ENCODE measurements around the gene CALY.

Gene CALY

GRCh38 chr10:133299738-133300137 lies 37.0 kb downstream of the CALY start:
- Histone ChIP-seq H3K4me3 (ENCODE audit: low read depth, low read length) (no peak overlapping the region), H3K9me3 (ENCODE audit: control insufficient read depth, insufficient read depth, low read length) (no peaks in the 10 kb centered on the region), H3K27me3 (ENCODE audit: control insufficient read depth, insufficient read depth, low read length) (no peaks in the 10 kb centered on the region), H3K4me1 (ENCODE audit: control insufficient read depth, insufficient read depth, low read length) (no peaks in the 10 kb centered on the region), H3K36me3 (ENCODE audit: control insufficient read depth, insufficient read depth, low read length) (peaks cover 32% of the 10 kb centered on the region), H3K9ac (ENCODE audit: low read depth, low read length) (no peak overlapping the region)

- Histone ChIP-seq H3K36me3 (ENCODE audit: control insufficient read depth, insufficient read depth, low read length) (peaks cover 34% of the 10 kb centered on the region), H3K9me3 (ENCODE audit: control insufficient read depth, insufficient read depth, low read length) (no peaks in the 10 kb centered on the region), H3K27me3 (ENCODE audit: control insufficient read depth, insufficient read depth, low read length) (no peaks in the 10 kb centered on the region), H3K9ac (ENCODE audit: low read depth, low read length) (no peak overlapping the region), H3K4me1 (ENCODE audit: control insufficient read depth, insufficient read depth, low read length) (no peaks in the 10 kb centered on the region), H3K4me3 (ENCODE audit: low read depth, low read length) (no peak overlapping the region)
Measured at GRCh38 chr10:133299224-133299623, 37.5 kb downstream of the CALY start.

- Histone ChIP-seq H3K9me3 (ENCODE audit: control insufficient read depth, insufficient read depth, low read length) (no peaks in the 10 kb centered on the region), H3K4me3 (ENCODE audit: low read depth, low read length) (no peak overlapping the region), H3K27me3 (ENCODE audit: control insufficient read depth, insufficient read depth, low read length) (no peaks in the 10 kb centered on the region), H3K36me3 (ENCODE audit: control insufficient read depth, insufficient read depth, low read length) (peaks cover 40% of the 10 kb centered on the region), H3K4me1 (ENCODE audit: control insufficient read depth, insufficient read depth, low read length) (no peaks in the 10 kb centered on the region), H3K9ac (ENCODE audit: low read depth, low read length) (no peak overlapping the region)
Measured at GRCh38 chr10:133298466-133298865, 38.2 kb downstream of the CALY start.

- Histone ChIP-seq H3K4me1 (ENCODE audit: control insufficient read depth, insufficient read depth, low read length) (no peaks in the 10 kb centered on the region), H3K9ac (ENCODE audit: low read depth, low read length) (no peak overlapping the region), H3K36me3 (ENCODE audit: control insufficient read depth, insufficient read depth, low read length) (peaks cover 49% of the 10 kb centered on the region), H3K4me3 (ENCODE audit: low read depth, low read length) (no peak overlapping the region), H3K9me3 (ENCODE audit: control insufficient read depth, insufficient read depth, low read length) (no peaks in the 10 kb centered on the region), H3K27me3 (ENCODE audit: control insufficient read depth, insufficient read depth, low read length) (no peaks in the 10 kb centered on the region)
Measured at GRCh38 chr10:133297504-133297903, 39.2 kb downstream of the CALY start.

GRCh38 chr10:133295426-133296320 lies 41.0 kb downstream of the CALY start:
- Histone ChIP-seq H3K9me3 (ENCODE audit: control insufficient read depth, insufficient read depth, low read length) (no peaks in the 10 kb centered on the region), H3K4me3 (ENCODE audit: low read depth, low read length) (no peak overlapping the region), H3K27me3 (ENCODE audit: control insufficient read depth, insufficient read depth, low read length) (no peaks in the 10 kb centered on the region), H3K9ac (ENCODE audit: low read depth, low read length) (no peak overlapping the region), H3K36me3 (ENCODE audit: control insufficient read depth, insufficient read depth, low read length) (peaks cover 50% of the 10 kb centered on the region), H3K4me1 (ENCODE audit: control insufficient read depth, insufficient read depth, low read length) (no peaks in the 10 kb centered on the region)

GRCh38 chr10:133294189-133294588 lies 42.5 kb downstream of the CALY start:
- Histone ChIP-seq H3K4me3 (ENCODE audit: low read depth, low read length) (no peak overlapping the region), H3K9ac (ENCODE audit: low read depth, low read length) (no peak overlapping the region), H3K36me3 (ENCODE audit: control insufficient read depth, insufficient read depth, low read length) (peaks cover 47% of the 10 kb centered on the region), H3K4me1 (ENCODE audit: control insufficient read depth, insufficient read depth, low read length) (no peaks in the 10 kb centered on the region), H3K27me3 (ENCODE audit: control insufficient read depth, insufficient read depth, low read length) (no peaks in the 10 kb centered on the region), H3K9me3 (ENCODE audit: control insufficient read depth, insufficient read depth, low read length) (no peaks in the 10 kb centered on the region)

GRCh38 chr10:133293810-133294119 lies 42.9 kb downstream of the CALY start:
- H3K4me3 ChIP-seq (ENCODE audit: low read depth, low read length): no peak overlapping the region
- H3K27me3 ChIP-seq (ENCODE audit: control insufficient read depth, insufficient read depth, low read length): no peaks in the 10 kb centered on the region
- H3K36me3 ChIP-seq (ENCODE audit: control insufficient read depth, insufficient read depth, low read length): peaks cover 52% of the 10 kb centered on the region
- H3K4me1 ChIP-seq (ENCODE audit: control insufficient read depth, insufficient read depth, low read length): no peaks in the 10 kb centered on the region
- H3K9ac ChIP-seq (ENCODE audit: low read depth, low read length): no peak overlapping the region
- no peaks in the 10 kb centered on the region for H3K9me3 ChIP-seq (ENCODE audit: control insufficient read depth, insufficient read depth, low read length)

- H3K9me3 ChIP-seq (ENCODE audit: control insufficient read depth, insufficient read depth, low read length): no peaks in the 10 kb centered on the region
- H3K27me3 ChIP-seq (ENCODE audit: control insufficient read depth, insufficient read depth, low read length): no peaks in the 10 kb centered on the region
- H3K9ac ChIP-seq (ENCODE audit: low read depth, low read length): no peak overlapping the region
- no peak overlapping the region for H3K4me3 ChIP-seq (ENCODE audit: low read depth, low read length)
- H3K4me1 ChIP-seq (ENCODE audit: control insufficient read depth, insufficient read depth, low read length): no peaks in the 10 kb centered on the region
- H3K36me3 ChIP-seq (ENCODE audit: control insufficient read depth, insufficient read depth, low read length): peaks cover 52% of the 10 kb centered on the region
Measured at GRCh38 chr10:133292919-133293809, 43.5 kb downstream of the CALY start.

GRCh38 chr10:133289761-133290160 lies 46.9 kb downstream of the CALY start:
- Histone ChIP-seq H3K36me3 (ENCODE audit: control insufficient read depth, insufficient read depth, low read length) (peaks cover 57% of the 10 kb centered on the region), H3K27me3 (ENCODE audit: control insufficient read depth, insufficient read depth, low read length) (no peaks in the 10 kb centered on the region), H3K9me3 (ENCODE audit: control insufficient read depth, insufficient read depth, low read length) (no peaks in the 10 kb centered on the region)

GRCh38 chr10:133287832-133288500 lies 48.7 kb downstream of the CALY start:
- Histone ChIP-seq H3K9me3 (ENCODE audit: control insufficient read depth, insufficient read depth, low read length) (no peaks in the 10 kb centered on the region), H3K4me1 (ENCODE audit: control insufficient read depth, insufficient read depth, low read length) (no peaks in the 10 kb centered on the region), H3K9ac (ENCODE audit: low read depth, low read length) (no peak overlapping the region), H3K4me3 (ENCODE audit: low read depth, low read length) (no peak overlapping the region), H3K36me3 (ENCODE audit: control insufficient read depth, insufficient read depth, low read length) (peaks cover 59% of the 10 kb centered on the region), H3K27me3 (ENCODE audit: control insufficient read depth, insufficient read depth, low read length) (no peaks in the 10 kb centered on the region)

More at GRCh38 chr10:133289761-133290160, 46.9 kb downstream of the CALY start:
- Histone ChIP-seq H3K9ac (ENCODE audit: low read depth, low read length) (no peak overlapping the region), H3K4me3 (ENCODE audit: low read depth, low read length) (no peak overlapping the region), H3K4me1 (ENCODE audit: control insufficient read depth, insufficient read depth, low read length) (no peaks in the 10 kb centered on the region)

GRCh38 chr10:133286366-133286765 lies 50.3 kb downstream of the CALY start:
- no peak overlapping the region for H3K9ac ChIP-seq (ENCODE audit: low read depth, low read length)
- H3K9me3 ChIP-seq (ENCODE audit: control insufficient read depth, insufficient read depth, low read length): no peaks in the 10 kb centered on the region
- H3K4me3 ChIP-seq (ENCODE audit: low read depth, low read length): no peak overlapping the region
- H3K27me3 ChIP-seq (ENCODE audit: control insufficient read depth, insufficient read depth, low read length): no peaks in the 10 kb centered on the region
- H3K36me3 ChIP-seq (ENCODE audit: control insufficient read depth, insufficient read depth, low read length): peaks cover 67% of the 10 kb centered on the region
- H3K4me1 ChIP-seq (ENCODE audit: control insufficient read depth, insufficient read depth, low read length): no peaks in the 10 kb centered on the region
